Thyroid gland (tissue), 4 donors: ENCODE results near the gene ATXN3. TPM values are rescaled to one million over a fixed set of nuclear protein-coding genes. Genes with fewer than 3 reads are reported as not detected.
"Not testable (repeated sequence)": the region's sequence is repeated elsewhere in the genome, so short reads cannot be mapped to it uniquely, and the experiment has no call there.

Experiments
- DNase-seq, 2 donors: peaks; one replicate each; pipeline ENCODE4 v3.0.0-alpha.2; 2019
- H3K27ac ChIP-seq, 3 donors: fragments of 200-600 bp; sonication (generic); 1 replicate in 2 of 3; 2 replicates in 1 of 3; pipeline ENCODE4 v1.5.1; 2016 to 2019; ENCODE audit warnings: mild to moderate bottlenecking in 1 of 3, moderate library complexity in 1 of 3
- H3K27me3 ChIP-seq: fragments of 200-600 bp; sonication (generic); one replicate; pipeline ENCODE4 v1.5.1; 2019
- H3K36me3 ChIP-seq, 2 donors: fragments of 200-600 bp; sonication (generic); one replicate each; pipeline ENCODE4 v1.5.1; 2016 to 2019
- H3K4me1 ChIP-seq, 2 donors: fragments of 200-600 bp; sonication (generic); one replicate each; pipeline ENCODE4 v1.5.1; 2017 to 2019
- H3K4me3 ChIP-seq, 3 donors: fragments of 200-600 bp; sonication (generic); replicated peaks in 1 of 3; 1 replicate in 2 of 3; 2 replicates in 1 of 3; pipeline ENCODE4 v1.5.1; 2016; ENCODE audit warnings: mild to moderate bottlenecking in 1 of 3
- H3K9me3 ChIP-seq: fragments of 200-600 bp; sonication (generic); one replicate; pipeline ENCODE4 v1.5.1; 2017
- CTCF ChIP-seq, 6 experiments: fragments of 200-600 bp in 3 of 6; fragments of 450-650 bp in 3 of 6; sonication (generic) in 3 of 6; IDR thresholded peaks; one replicate each; pipeline ENCODE4 v1.5.1; 2016 to 2019; ENCODE audit warnings: antibody characterized with exemption in 6 of 6, mild to moderate bottlenecking in 2 of 6, inconsistent platforms in 1 of 6, moderate library complexity in 1 of 6
- POLR2A ChIP-seq, 2 donors: fragments of 450-650 bp; IDR thresholded peaks; one replicate each; pipeline ENCODE4 v1.6.1; 2017; ENCODE audit warnings: antibody characterized with exemption in 2 of 2, mild to moderate bottlenecking in 2 of 2, moderate library complexity in 1 of 2
- WGBS, 2 donors: methylation state at CpG; one replicate each; pipeline ENCODE4 v1.1.5; 2017; 5-methylcytosine and 5-hydroxymethylcytosine counted together
- intact Hi-C: fragments of 100-400 bp; cut with DNase I; formaldehyde crosslinking; loops from one replicate; pipeline ENCODE4 v1.15.1; 2023
- total RNA-seq, 4 donors: library from RNA; depleted of rRNA; stranded (reverse); fragments of >200 nt; gene quantifications; one replicate each; pipeline ENCODE4 v1.2.3, GENCODE V29; 2016

ATXN3 gene
- total RNA-seq, 4 donors from 2014 or later: 28.0 to 76.7 (median 31.8) TPM

GRCh38 chr14:92088494-92088893 lies 17.9 kb downstream of the ATXN3 start:
- H3K27ac ChIP-seq: no peak overlapping the region
- H3K27me3 ChIP-seq: no peaks in the 10 kb centered on the region
- intact Hi-C loops: no loop called here
- 95 to 97% methylated on average over 5 of the region's 5 CpGs for WGBS, 2 donors
- H3K36me3 ChIP-seq: peaks cover 12 to 28% of the 10 kb centered on the region in 2 donors
- H3K9me3 ChIP-seq: no peaks in the 10 kb centered on the region
- no peak for DNase-seq
- TF ChIP-seq POLR2A (IDR thresholded peaks at IDR 0.05) (no peak), CTCF (IDR thresholded peaks at IDR 0.05) (no peak)
- H3K4me3 ChIP-seq: no peak overlapping the region
- no peaks in the 10 kb centered on the region for H3K4me1 ChIP-seq

GRCh38 chr14:92074555-92074954 lies 31.8 kb downstream of the ATXN3 start:
- H3K4me3 ChIP-seq: no peak overlapping the region
- intact Hi-C loops: no loop called here

GRCh38 chr14:92058006-92058917 lies 48.1 kb downstream of the ATXN3 start:
- no peak for DNase-seq
- WGBS, 2 donors: 75 to 81% methylated on average over 9 of the region's 9 CpGs
- no peak overlapping the region for H3K27ac ChIP-seq

More at GRCh38 chr14:92074555-92074954, 31.8 kb downstream of the ATXN3 start:
- TF ChIP-seq POLR2A (IDR thresholded peaks at IDR 0.05) (no peak), CTCF (IDR thresholded peaks at IDR 0.05) (no peak)
- Histone ChIP-seq H3K27ac (no peak overlapping the region), H3K36me3 (peaks cover 21 to 35% of the 10 kb centered on the region in 2 donors), H3K9me3 (no peaks in the 10 kb centered on the region), H3K27me3 (no peaks in the 10 kb centered on the region), H3K4me1 (no peaks in the 10 kb centered on the region)
- DNase-seq: no peak

GRCh38 chr14:92049781-92050180 lies 56.6 kb downstream of the ATXN3 start:
- intact Hi-C loops: no loop called here
- no peaks in the 10 kb centered on the region for H3K9me3 ChIP-seq
- WGBS, 2 donors: 79 to 93% methylated on average over 3 of the region's 3 CpGs
- no peaks in the 10 kb centered on the region for H3K27me3 ChIP-seq
- DNase-seq: no peak
- no peak overlapping the region for H3K4me3 ChIP-seq
- TF ChIP-seq POLR2A (IDR thresholded peaks at IDR 0.05) (no peak), CTCF (IDR thresholded peaks at IDR 0.05) (no peak)
- H3K36me3 ChIP-seq: no peaks in the 10 kb centered on the region
- H3K4me1 ChIP-seq: no peaks in the 10 kb centered on the region
- no peak overlapping the region for H3K27ac ChIP-seq

More at GRCh38 chr14:92058006-92058917, 48.1 kb downstream of the ATXN3 start:
- intact Hi-C loops: no loop called here
- Histone ChIP-seq H3K4me3 (no peak overlapping the region), H3K27me3 (no peaks in the 10 kb centered on the region), H3K4me1 (no peaks in the 10 kb centered on the region), H3K36me3 (peaks cover 0 to 2% of the 10 kb centered on the region in 2 donors), H3K9me3 (no peaks in the 10 kb centered on the region)
- TF ChIP-seq POLR2A (IDR thresholded peaks at IDR 0.05) (no peak), CTCF (IDR thresholded peaks at IDR 0.05) (no peak)

- H3K27ac ChIP-seq, intact Hi-C loops, H3K36me3 ChIP-seq, H3K4me3 ChIP-seq, H3K27me3 ChIP-seq, H3K9me3 ChIP-seq, DNase-seq, H3K4me1 ChIP-seq: not testable (repeated sequence)
- 95 to 96% methylated on average over 12 of the region's 12 CpGs for WGBS, 2 donors
These were observed 57.2 kb downstream of the ATXN3 start for GRCh38 chr14:92049221-92049620.

- intact Hi-C loops, H3K9me3 ChIP-seq, H3K27ac ChIP-seq, DNase-seq, H3K4me3 ChIP-seq, H3K36me3 ChIP-seq, H3K27me3 ChIP-seq, H3K4me1 ChIP-seq: not testable (repeated sequence)
- WGBS, 2 donors: 96 to 97% methylated on average over 7 of the region's 7 CpGs
These were observed 60.5 kb downstream of the ATXN3 start for GRCh38 chr14:92045904-92046303.

- H3K9me3 ChIP-seq, DNase-seq, intact Hi-C loops, H3K27me3 ChIP-seq, H3K4me3 ChIP-seq, H3K27ac ChIP-seq, H3K36me3 ChIP-seq: not testable (repeated sequence)
- WGBS, 2 donors: 85 to 92% methylated on average over 2 of the region's 2 CpGs
- peaks cover 13 to 19% of the 10 kb centered on the region in 2 donors for H3K4me1 ChIP-seq
These were observed 64.6 kb downstream of the ATXN3 start for GRCh38 chr14:92041766-92042165.
